Stimulated activated CD4-positive, alpha-beta T cell treated with anti-CD3 and anti-CD28 coated beads, Interleukin-1b, Interleukin-23, amount 100 ng/mL, for 48 hours (primary cell): ENCODE results near the gene FADS2.

ENCODE experiments used
- DNase-seq: peaks from one replicate; pipeline ENCODE4 v3.0.0-alpha.2; 2020

The FADS2 gene

GRCh38 chr11:61827571-61828378, at the start of gene FADS2:
Gene FADS2, plus strand, starts transcription at chr11:61828300. Its CDS starts 91 bp downstream, at chr11:61828391.
- DNase-seq, result peak; percentile 72

GRCh38 chr11:61778357-61778886, 49.7 kb upstream of the FADS2 start:
- no peak for DNase-seq

- no peak for DNase-seq
These were observed 49.0 kb upstream of the FADS2 start for GRCh38 chr11:61778920-61779650.

GRCh38 chr11:61779666-61780525, 48.2 kb upstream of the FADS2 start:
- DNase-seq, result no peak

GRCh38 chr11:61780581-61781162, 47.4 kb upstream of the FADS2 start:
- no peak for DNase-seq

- no peak for DNase-seq
These were observed 46.5 kb upstream of the FADS2 start for GRCh38 chr11:61781585-61781984.

GRCh38 chr11:61782299-61782698, 45.8 kb upstream of the FADS2 start:
- no peak for DNase-seq

GRCh38 chr11:61782841-61783240, 45.3 kb upstream of the FADS2 start:
- no peak for DNase-seq

- no peak for DNase-seq
These were observed 44.2 kb upstream of the FADS2 start for GRCh38 chr11:61783717-61784505.

GRCh38 chr11:61784506-61784805, 43.6 kb upstream of the FADS2 start:
- no peak for DNase-seq

GRCh38 chr11:61785837-61786402, 42.2 kb upstream of the FADS2 start:
- no peak for DNase-seq

- no peak for DNase-seq
These were observed 40.1 kb upstream of the FADS2 start for GRCh38 chr11:61787928-61788491.

- DNase-seq, result peak; percentile 48
These were observed 36.3 kb upstream of the FADS2 start for GRCh38 chr11:61791737-61792309.

- peak; percentile 89 for DNase-seq
These were observed 35.6 kb upstream of the FADS2 start, which contains the start of the genes FEN1 and TMEM258 for GRCh38 chr11:61792310-61793082. Gene FEN1, plus strand, starts transcription at chr11:61792911. Its CDS starts 2,451 bp downstream, at chr11:61795362. Gene TMEM258, minus strand, starts transcription at chr11:61792599. Its CDS starts 41 bp downstream, at chr11:61792558.

- no peak for DNase-seq
These were observed 34.8 kb upstream of the FADS2 start for GRCh38 chr11:61793083-61793828.

GRCh38 chr11:61793829-61794204, 34.3 kb upstream of the FADS2 start:
- no peak for DNase-seq

GRCh38 chr11:61794579-61794978, 33.5 kb upstream of the FADS2 start:
- no peak for DNase-seq

GRCh38 chr11:61795459-61795858, 32.6 kb upstream of the FADS2 start:
- no peak for DNase-seq
